ENCODE data around the gene COL25A1. TPM values are rescaled to one million over a fixed set of nuclear protein-coding genes. Genes with fewer than 3 reads are reported as not detected.

Gene COL25A1
- total RNA-seq, 1 experiment from 2014 or later = not detected

GRCh38 chr4:108917255-108917654, 385.2 kb downstream of the COL25A1 start:
- intact Hi-C loops (cut with micrococcal nuclease) = no loop called here
- ChIA-PET RAD21 (ENCODE audit: low non-redundant PET in 1 of 2, low total read pairs in 2 of 2, uncharacterized antibody in 2 of 2, unreplicated experiment in 2 of 2) (no interaction called here), CTCF (no interaction called here), POLR2A (no interaction called here)
- TF ChIP-seq, protein P1, sequence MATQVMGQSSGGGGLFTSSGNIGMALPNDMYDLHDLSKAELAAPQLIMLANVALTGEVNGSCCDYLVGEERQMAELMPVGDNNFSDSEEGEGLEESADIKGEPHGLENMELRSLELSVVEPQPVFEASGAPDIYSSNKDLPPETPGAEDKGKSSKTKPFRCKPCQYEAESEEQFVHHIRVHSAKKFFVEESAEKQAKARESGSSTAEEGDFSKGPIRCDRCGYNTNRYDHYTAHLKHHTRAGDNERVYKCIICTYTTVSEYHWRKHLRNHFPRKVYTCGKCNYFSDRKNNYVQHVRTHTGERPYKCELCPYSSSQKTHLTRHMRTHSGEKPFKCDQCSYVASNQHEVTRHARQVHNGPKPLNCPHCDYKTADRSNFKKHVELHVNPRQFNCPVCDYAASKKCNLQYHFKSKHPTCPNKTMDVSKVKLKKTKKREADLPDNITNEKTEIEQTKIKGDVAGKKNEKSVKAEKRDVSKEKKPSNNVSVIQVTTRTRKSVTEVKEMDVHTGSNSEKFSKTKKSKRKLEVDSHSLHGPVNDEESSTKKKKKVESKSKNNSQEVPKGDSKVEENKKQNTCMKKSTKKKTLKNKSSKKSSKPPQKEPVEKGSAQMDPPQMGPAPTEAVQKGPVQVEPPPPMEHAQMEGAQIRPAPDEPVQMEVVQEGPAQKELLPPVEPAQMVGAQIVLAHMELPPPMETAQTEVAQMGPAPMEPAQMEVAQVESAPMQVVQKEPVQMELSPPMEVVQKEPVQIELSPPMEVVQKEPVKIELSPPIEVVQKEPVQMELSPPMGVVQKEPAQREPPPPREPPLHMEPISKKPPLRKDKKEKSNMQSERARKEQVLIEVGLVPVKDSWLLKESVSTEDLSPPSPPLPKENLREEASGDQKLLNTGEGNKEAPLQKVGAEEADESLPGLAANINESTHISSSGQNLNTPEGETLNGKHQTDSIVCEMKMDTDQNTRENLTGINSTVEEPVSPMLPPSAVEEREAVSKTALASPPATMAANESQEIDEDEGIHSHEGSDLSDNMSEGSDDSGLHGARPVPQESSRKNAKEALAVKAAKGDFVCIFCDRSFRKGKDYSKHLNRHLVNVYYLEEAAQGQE (IDR thresholded peaks at IDR 0.05; ENCODE audit: low read depth) = no peak
- TF ChIP-seq POLR2A (IDR thresholded peaks at IDR 0.05; ENCODE audit: borderline replicate concordance, extremely low read depth, insufficient read depth, insufficient read length) (no peak), ELF1 (IDR thresholded peaks at IDR 0.05; ENCODE audit: borderline replicate concordance, low read depth) (no peak), YY1 (IDR thresholded peaks at IDR 0.05; ENCODE audit: extremely low read depth, insufficient replicate concordance, low read depth, low read length) (no peak), POLR2AphosphoS5 (IDR thresholded peaks at IDR 0.05; ENCODE audit: low read depth, low read length) (no peak), EZH2phosphoT487 (IDR thresholded peaks at IDR 0.05; ENCODE audit: borderline replicate concordance) (no peak), JUND (IDR thresholded peaks at IDR 0.05) (no peak), TCF7L2 (IDR thresholded peaks at IDR 0.05; ENCODE audit: borderline replicate concordance, extremely low read depth, insufficient read depth, insufficient read length) (no peak), CEBPB (IDR thresholded peaks at IDR 0.05; ENCODE audit: low read depth) (no peak), SRF (IDR thresholded peaks at IDR 0.05; ENCODE audit: low read depth) (no peak), ZBTB33 (IDR thresholded peaks at IDR 0.05; ENCODE audit: extremely low read depth, insufficient replicate concordance, low read length) (no peak), MAX (IDR thresholded peaks at IDR 0.05) (no peak), SP1 (IDR thresholded peaks at IDR 0.05; ENCODE audit: low read depth) (no peak)
- TF ChIP-seq, protein P2, sequence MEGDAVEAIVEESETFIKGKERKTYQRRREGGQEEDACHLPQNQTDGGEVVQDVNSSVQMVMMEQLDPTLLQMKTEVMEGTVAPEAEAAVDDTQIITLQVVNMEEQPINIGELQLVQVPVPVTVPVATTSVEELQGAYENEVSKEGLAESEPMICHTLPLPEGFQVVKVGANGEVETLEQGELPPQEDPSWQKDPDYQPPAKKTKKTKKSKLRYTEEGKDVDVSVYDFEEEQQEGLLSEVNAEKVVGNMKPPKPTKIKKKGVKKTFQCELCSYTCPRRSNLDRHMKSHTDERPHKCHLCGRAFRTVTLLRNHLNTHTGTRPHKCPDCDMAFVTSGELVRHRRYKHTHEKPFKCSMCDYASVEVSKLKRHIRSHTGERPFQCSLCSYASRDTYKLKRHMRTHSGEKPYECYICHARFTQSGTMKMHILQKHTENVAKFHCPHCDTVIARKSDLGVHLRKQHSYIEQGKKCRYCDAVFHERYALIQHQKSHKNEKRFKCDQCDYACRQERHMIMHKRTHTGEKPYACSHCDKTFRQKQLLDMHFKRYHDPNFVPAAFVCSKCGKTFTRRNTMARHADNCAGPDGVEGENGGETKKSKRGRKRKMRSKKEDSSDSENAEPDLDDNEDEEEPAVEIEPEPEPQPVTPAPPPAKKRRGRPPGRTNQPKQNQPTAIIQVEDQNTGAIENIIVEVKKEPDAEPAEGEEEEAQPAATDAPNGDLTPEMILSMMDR (IDR thresholded peaks at IDR 0.05 in 2 of 3, conservative IDR thresholded peaks at IDR 0.05 in 1 of 3; ENCODE audit: borderline replicate concordance in 1 of 3, insufficient read depth in 1 of 3, low read depth in 2 of 3, low read length in 2 of 3) = no peak
- Histone ChIP-seq H3K27me3 (ENCODE audit: insufficient read depth, low read length) (peaks cover 49% of the 10 kb centered on the region), H3K9ac (ENCODE audit: low read length) (no peak overlapping the region), H3K4me3 (replicated peaks in 1 of 2; ENCODE audit: low read depth in 1 of 2, low read length in 2 of 2) (no peak overlapping the region), H2AFZ (ENCODE audit: low read depth, low read length, poor library complexity, severe bottlenecking) (no peak overlapping the region), H3K9me2 (ENCODE audit: insufficient read depth) (no peaks in the 10 kb centered on the region), H3K27ac (ENCODE audit: low read depth, low read length) (no peak overlapping the region), H3K36me3 (ENCODE audit: control insufficient read depth in 1 of 2, insufficient read depth in 2 of 2, low read length in 2 of 2) (no peaks in the 10 kb centered on the region), H3K4me1 (ENCODE audit: control insufficient read depth in 1 of 2, insufficient read depth in 2 of 2, low read length in 2 of 2) (no peaks in the 10 kb centered on the region), H3K4me2 (ENCODE audit: low read length) (no peak overlapping the region), H4K20me1 (ENCODE audit: insufficient read depth) (no peaks in the 10 kb centered on the region), H3K79me2 (ENCODE audit: insufficient read depth, low read length) (no peaks in the 10 kb centered on the region), H3K9me3 (ENCODE audit: control insufficient read depth in 1 of 2, insufficient read depth in 1 of 2, low read depth in 1 of 2, low read length in 2 of 2) (no peaks in the 10 kb centered on the region)
- no peak for DNase-seq (ENCODE audit: low read depth, low spot score)
- no peak for ATAC-seq
- BruUV-seq (replicated peaks) = no TSS peak
